ENCODE results near the gene GPR162. TPM values are rescaled to one million over a fixed set of nuclear protein-coding genes. Genes with fewer than 3 reads are reported as not detected.
A peak's percentile ranks its signal among the peaks of the same experiment; 100 is the strongest.

The GPR162 gene
- total and polyA plus RNA-seq, 11 donors: 1.8 to 7.7 (median 3.0) TPM

- H3K27me3 ChIP-seq: no peaks in the 10 kb centered on the region
- H3K27ac ChIP-seq: no peak overlapping the region
- TF ChIP-seq CTCF (IDR thresholded peaks at IDR 0.05): no peak
- TF ChIP-seq POLR2A (IDR thresholded peaks at IDR 0.05): no peak
- peak in 1 of 5 donors; percentile 8 for DNase-seq
- no peak overlapping the region for H3K4me3 ChIP-seq
- peaks cover 0 to 16% (median 0%) of the 10 kb centered on the region in 9 donors for H3K36me3 ChIP-seq
- peaks cover 0 to 19% (median 5%) of the 10 kb centered on the region in 12 donors for H3K4me1 ChIP-seq
- no peaks in the 10 kb centered on the region for H3K9me3 ChIP-seq
- no peak for ATAC-seq
- 60 to 70% (median 64%) methylated on average over 3 of the region's 3 CpGs for WGBS, 4 donors
- intact Hi-C loops (cut with DNase I): no loop called here
These were observed 5.0 kb upstream of the GPR162 start for GRCh38 chr12:6816598-6816997.

GRCh38 chr12:6817098-6817497, 4.5 kb upstream of the GPR162 start:
- H3K36me3 ChIP-seq: peaks cover 0 to 16% (median 0%) of the 10 kb centered on the region in 9 donors
- peaks cover 0 to 19% (median 9%) of the 10 kb centered on the region in 12 donors for H3K4me1 ChIP-seq
- ATAC-seq (no peak), DNase-seq (no peak)
- no peak overlapping the region for H3K4me3 ChIP-seq
- 87 to 94% (median 93%) methylated on average over 8 of the region's 8 CpGs for WGBS, 4 donors
- no peak overlapping the region for H3K27ac ChIP-seq
- intact Hi-C loops (cut with DNase I): no loop called here
- TF ChIP-seq POLR2A (IDR thresholded peaks at IDR 0.05) (no peak), CTCF (IDR thresholded peaks at IDR 0.05) (no peak)
- no peaks in the 10 kb centered on the region for H3K9me3 ChIP-seq
- H3K27me3 ChIP-seq: peaks cover 0 to 4% (median 0%) of the 10 kb centered on the region in 9 donors

GRCh38 chr12:6817662-6818157, 3.9 kb upstream of the GPR162 start:
- H3K9me3 ChIP-seq: no peaks in the 10 kb centered on the region
- ATAC-seq (no peak), DNase-seq (no peak)
- intact Hi-C loops (cut with DNase I): no loop called here
- H3K27me3 ChIP-seq: peaks cover 0 to 10% (median 0%) of the 10 kb centered on the region in 9 donors
- no peak for TF ChIP-seq CTCF (IDR thresholded peaks at IDR 0.05)
- no peak for TF ChIP-seq POLR2A (IDR thresholded peaks at IDR 0.05)
- H3K4me1 ChIP-seq: peaks cover 0 to 21% (median 13%) of the 10 kb centered on the region in 12 donors
- H3K4me3 ChIP-seq: no peak overlapping the region
- H3K36me3 ChIP-seq: peaks cover 0 to 16% (median 0%) of the 10 kb centered on the region in 9 donors
- WGBS, 4 donors: 83 to 93% (median 87%) methylated on average over 20 of the region's 20 CpGs
- H3K27ac ChIP-seq: no peak overlapping the region

GRCh38 chr12:6818222-6818621, 3.4 kb upstream of the GPR162 start:
- Histone ChIP-seq H3K4me1 (peaks cover 0 to 22% (median 13%) of the 10 kb centered on the region in 12 donors), H3K9me3 (no peaks in the 10 kb centered on the region), H3K27me3 (peaks cover 0 to 12% (median 0%) of the 10 kb centered on the region in 9 donors), H3K4me3 (no peak overlapping the region), H3K27ac (no peak overlapping the region), H3K36me3 (peaks cover 0 to 16% (median 0%) of the 10 kb centered on the region in 9 donors)
- intact Hi-C loops (cut with DNase I): no loop called here
- no peak for TF ChIP-seq CTCF (IDR thresholded peaks at IDR 0.05)
- no peak for TF ChIP-seq POLR2A (IDR thresholded peaks at IDR 0.05)
- 76 to 84% (median 77%) methylated on average over 7 to 10 of the region's 10 CpGs for WGBS, 4 donors
- DNase-seq (no peak), ATAC-seq (no peak)

Measured in heart left ventricle (tissue), 16 donors.